ENCODE measurements around the gene ITGB3.
"Not testable (repeated sequence)": the region's sequence is repeated elsewhere in the genome, so short reads cannot be mapped to it uniquely, and the experiment has no call there.

Gene ITGB3

GRCh38 chr17:47217279-47217678 lies 36.3 kb upstream of the ITGB3 start:
- H3K36me3 ChIP-seq (ENCODE audit: insufficient read depth, low read length); H3K9ac ChIP-seq (ENCODE audit: low read depth, low read length); H3K9me3 ChIP-seq (ENCODE audit: control insufficient read depth, insufficient read depth, low read length): not testable (repeated sequence)
- peaks cover 12% of the 10 kb centered on the region for H3K4me1 ChIP-seq (ENCODE audit: insufficient read depth, low read length)

DNA sequence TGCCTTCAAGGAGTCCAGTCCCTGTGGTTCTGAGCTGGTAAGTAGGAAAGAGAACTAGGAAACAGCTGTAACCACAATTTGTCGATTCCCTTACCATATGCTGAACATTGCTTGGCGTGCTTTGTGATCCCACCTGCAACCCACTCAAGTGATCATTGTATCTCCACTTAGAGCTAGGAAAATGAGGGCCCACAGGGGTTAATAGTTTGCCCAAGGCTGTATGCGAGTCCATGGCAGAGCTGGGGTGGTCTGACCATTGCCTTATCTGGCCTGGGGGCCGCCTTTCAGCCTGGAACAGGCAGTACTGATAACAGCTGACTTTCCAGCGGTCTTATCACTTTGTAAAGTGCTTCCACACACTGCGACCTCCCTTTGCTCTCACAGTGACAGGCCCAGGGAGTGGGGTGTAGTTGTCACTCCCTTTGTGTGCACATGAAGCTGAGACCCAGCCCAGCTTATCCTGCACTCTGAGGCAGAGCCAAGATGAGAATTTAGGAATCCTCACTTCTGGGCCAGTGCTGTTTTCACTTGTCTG lies 34.7 kb upstream of the ITGB3 start:
- Histone ChIP-seq H3K4me1 (ENCODE audit: insufficient read depth, low read length) (peaks cover 12% of the 10 kb centered on the region), H3K9me3 (ENCODE audit: control insufficient read depth, insufficient read depth, low read length) (peaks cover 5% of the 10 kb centered on the region; the same call in 1 of the 2 replicates), H3K9ac (ENCODE audit: low read depth, low read length) (no peak overlapping the region), H3K36me3 (ENCODE audit: insufficient read depth, low read length) (no peaks in the 10 kb centered on the region)

DNA sequence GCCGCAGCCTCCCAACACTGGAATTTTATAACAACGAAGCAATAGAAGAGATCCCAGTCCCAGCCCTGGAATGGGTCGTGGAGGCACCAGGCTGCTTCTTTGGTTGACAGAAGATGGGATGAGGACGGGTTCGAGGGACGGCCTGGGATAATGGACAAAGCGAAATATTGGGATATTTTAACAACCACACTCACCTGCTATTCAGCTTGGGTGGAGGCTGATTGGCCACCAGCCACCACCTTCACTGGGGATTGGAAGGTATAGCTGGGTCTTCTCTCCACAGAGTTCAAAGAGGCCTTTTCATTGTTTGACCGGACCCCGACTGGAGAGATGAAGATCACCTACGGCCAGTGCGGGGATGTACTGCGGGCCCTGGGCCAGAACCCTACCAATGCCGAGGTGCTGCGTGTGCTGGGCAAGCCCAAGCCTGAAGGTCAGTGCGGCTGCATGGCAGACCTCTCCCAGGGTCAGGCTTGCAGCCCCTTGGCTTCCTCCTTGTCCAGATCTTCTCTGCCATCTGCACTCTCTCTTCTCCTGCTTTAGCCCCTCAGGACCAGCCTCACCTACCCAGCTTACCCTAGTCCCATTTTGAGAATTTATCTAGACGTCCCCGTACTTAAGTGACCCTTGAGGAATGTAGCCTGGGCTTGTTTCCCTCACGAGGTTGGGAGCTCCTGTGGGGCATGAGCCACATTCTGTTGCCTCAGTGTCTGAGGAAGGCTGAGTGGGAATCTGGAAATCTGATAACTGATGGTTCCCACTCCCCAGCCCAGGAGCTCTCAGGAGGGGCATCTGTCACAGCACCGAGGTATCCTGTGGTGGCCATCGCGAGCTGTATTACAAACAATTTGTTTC lies 33.8 kb upstream of the ITGB3 start:
- Histone ChIP-seq H3K9ac (ENCODE audit: low read depth, low read length) (no peak overlapping the region), H3K36me3 (ENCODE audit: insufficient read depth, low read length) (no peaks in the 10 kb centered on the region), H3K4me1 (ENCODE audit: insufficient read depth, low read length) (peaks cover 12% of the 10 kb centered on the region), H3K9me3 (ENCODE audit: control insufficient read depth, insufficient read depth, low read length) (peaks cover 5% of the 10 kb centered on the region; the same call in 1 of the 2 replicates)

GRCh38 chr17:47220531-47220999 lies 33.1 kb upstream of the ITGB3 start:
- Histone ChIP-seq H3K9ac (ENCODE audit: low read depth, low read length) (no peak overlapping the region), H3K36me3 (ENCODE audit: insufficient read depth, low read length) (no peaks in the 10 kb centered on the region), H3K9me3 (ENCODE audit: control insufficient read depth, insufficient read depth, low read length) (peaks cover 5% of the 10 kb centered on the region; the same call in 1 of the 2 replicates), H3K4me1 (ENCODE audit: insufficient read depth, low read length) (peaks cover 12% of the 10 kb centered on the region)

- H3K36me3 ChIP-seq (ENCODE audit: insufficient read depth, low read length): no peaks in the 10 kb centered on the region
- no peak overlapping the region for H3K9ac ChIP-seq (ENCODE audit: low read depth, low read length)
- H3K9me3 ChIP-seq (ENCODE audit: control insufficient read depth, insufficient read depth, low read length): peaks cover 5% of the 10 kb centered on the region; the same call in 1 of the 2 replicates
- peaks cover 12% of the 10 kb centered on the region for H3K4me1 ChIP-seq (ENCODE audit: insufficient read depth, low read length)
These were observed 32.5 kb upstream of the ITGB3 start for GRCh38 chr17:47221154-47221553.

DNA sequence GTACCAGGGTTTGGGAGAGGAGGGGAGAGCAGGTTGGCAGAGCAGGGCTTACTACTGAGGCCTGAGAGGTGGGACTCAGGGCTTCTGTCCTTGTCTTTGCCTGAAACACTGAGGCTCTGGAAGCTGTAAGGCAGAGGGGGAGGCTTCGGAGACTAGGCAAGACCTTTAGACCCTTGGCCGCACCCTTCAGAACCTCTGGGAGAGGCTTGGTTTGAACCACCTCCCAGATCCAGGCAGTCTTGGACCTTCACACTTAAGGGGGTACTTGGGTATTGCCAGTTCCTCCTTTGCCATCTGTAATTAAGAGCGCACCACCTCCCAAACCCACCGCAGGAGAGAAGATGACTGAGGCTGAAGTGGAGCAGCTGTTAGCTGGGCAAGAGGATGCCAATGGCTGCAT lies 31.6 kb upstream of the ITGB3 start:
- Histone ChIP-seq H3K36me3 (ENCODE audit: insufficient read depth, low read length) (no peaks in the 10 kb centered on the region), H3K9ac (ENCODE audit: low read depth, low read length) (no peak overlapping the region), H3K4me1 (ENCODE audit: insufficient read depth, low read length) (peaks cover 12% of the 10 kb centered on the region), H3K9me3 (ENCODE audit: control insufficient read depth, insufficient read depth, low read length) (peaks cover 5% of the 10 kb centered on the region; the same call in 1 of the 2 replicates)

- Histone ChIP-seq H3K9me3 (ENCODE audit: control insufficient read depth, insufficient read depth, low read length) (peaks cover 5% of the 10 kb centered on the region; the same call in 1 of the 2 replicates), H3K36me3 (ENCODE audit: insufficient read depth, low read length) (no peaks in the 10 kb centered on the region), H3K9ac (ENCODE audit: low read depth, low read length) (no peak overlapping the region), H3K4me1 (ENCODE audit: insufficient read depth, low read length) (peaks cover 12% of the 10 kb centered on the region)
These were observed 30.6 kb upstream of the ITGB3 start for GRCh38 chr17:47223007-47223406.

GRCh38 chr17:47223460-47223859 lies 30.2 kb upstream of the ITGB3 start:
- H3K4me1 ChIP-seq (ENCODE audit: insufficient read depth, low read length): peaks cover 12% of the 10 kb centered on the region

DNA sequence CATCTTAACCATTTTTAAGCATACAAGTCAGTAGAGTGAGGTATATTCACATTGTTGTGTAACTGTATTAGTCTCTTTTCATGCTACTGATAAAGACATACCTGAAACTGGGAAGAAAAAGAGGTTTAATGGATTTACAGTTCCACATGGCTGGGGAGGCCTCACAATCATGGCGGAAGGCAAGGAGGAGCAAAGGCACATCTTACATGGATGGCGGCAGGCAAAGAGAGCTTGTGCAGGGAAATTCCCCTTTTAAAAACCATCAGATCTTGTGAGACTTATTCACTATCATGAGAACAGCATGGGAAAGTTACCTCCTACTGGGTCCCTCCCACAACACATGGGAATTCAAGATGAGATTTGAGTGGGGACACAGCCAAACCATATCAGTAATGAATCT lies 29.6 kb upstream of the ITGB3 start:
- not testable (repeated sequence) for H3K9ac ChIP-seq (ENCODE audit: low read depth, low read length); H3K36me3 ChIP-seq (ENCODE audit: insufficient read depth, low read length); H3K9me3 ChIP-seq (ENCODE audit: control insufficient read depth, insufficient read depth, low read length)
- peaks cover 12% of the 10 kb centered on the region for H3K4me1 ChIP-seq (ENCODE audit: insufficient read depth, low read length)

More at GRCh38 chr17:47223460-47223859, 30.2 kb upstream of the ITGB3 start:
- Histone ChIP-seq H3K36me3 (ENCODE audit: insufficient read depth, low read length) (no peaks in the 10 kb centered on the region), H3K9ac (ENCODE audit: low read depth, low read length) (no peak overlapping the region), H3K9me3 (ENCODE audit: control insufficient read depth, insufficient read depth, low read length) (peaks cover 5% of the 10 kb centered on the region; the same call in 1 of the 2 replicates)

- Histone ChIP-seq H3K36me3 (ENCODE audit: insufficient read depth, low read length) (no peaks in the 10 kb centered on the region), H3K9ac (ENCODE audit: low read depth, low read length) (no peak overlapping the region), H3K9me3 (ENCODE audit: control insufficient read depth, insufficient read depth, low read length) (peaks cover 5% of the 10 kb centered on the region; the same call in 1 of the 2 replicates), H3K4me1 (ENCODE audit: insufficient read depth, low read length) (peaks cover 12% of the 10 kb centered on the region)
These were observed 28.7 kb upstream of the ITGB3 start for GRCh38 chr17:47224966-47225365.

- H3K36me3 ChIP-seq (ENCODE audit: insufficient read depth, low read length): no peaks in the 10 kb centered on the region
- H3K4me1 ChIP-seq (ENCODE audit: insufficient read depth, low read length): peaks cover 7% of the 10 kb centered on the region
- H3K9me3 ChIP-seq (ENCODE audit: control insufficient read depth, insufficient read depth, low read length): peaks cover 5% of the 10 kb centered on the region; the same call in 1 of the 2 replicates
- no peak overlapping the region for H3K9ac ChIP-seq (ENCODE audit: low read depth, low read length)
These were observed 28.2 kb upstream of the ITGB3 start for GRCh38 chr17:47225436-47225858.

DNA sequence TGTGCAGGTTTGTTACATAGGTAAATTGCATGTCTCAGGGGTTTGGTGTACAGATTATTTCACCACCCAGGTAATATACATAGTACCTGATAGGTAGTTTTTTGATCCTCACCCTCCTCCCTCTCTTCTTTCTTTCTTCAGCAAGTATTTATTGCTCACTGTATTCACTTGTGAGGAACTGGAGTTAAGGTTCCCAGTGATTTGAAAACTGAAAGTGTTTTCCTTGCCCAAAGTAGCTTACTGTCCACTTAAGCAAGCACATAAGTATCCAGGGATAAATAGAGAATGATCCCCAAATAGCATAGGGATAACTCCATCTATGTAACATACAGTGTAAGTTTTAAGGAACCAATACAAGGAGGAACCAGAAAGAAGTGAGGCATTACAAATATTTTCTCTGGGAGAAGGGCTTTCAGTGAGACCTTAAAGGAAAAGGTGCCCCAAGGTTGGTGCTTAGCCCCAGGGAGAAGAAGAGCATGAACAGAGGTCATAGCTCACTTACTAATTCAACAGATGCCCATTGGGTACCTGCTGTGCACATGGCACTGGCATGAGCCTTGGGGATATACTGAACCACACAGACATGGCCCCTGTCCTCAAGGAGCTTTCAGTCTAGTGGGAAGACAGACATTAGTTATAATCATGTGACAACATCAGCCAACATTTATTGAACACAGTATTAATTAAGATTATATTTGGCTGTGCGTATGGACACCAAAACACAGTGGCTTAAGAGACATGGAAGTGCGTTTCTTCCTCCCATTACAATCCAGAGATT lies 27.5 kb upstream of the ITGB3 start:
- Histone ChIP-seq H3K36me3 (ENCODE audit: insufficient read depth, low read length) (no peaks in the 10 kb centered on the region), H3K9ac (ENCODE audit: low read depth, low read length) (no peak overlapping the region), H3K4me1 (ENCODE audit: insufficient read depth, low read length) (peaks cover under 1% of the 10 kb centered on the region), H3K9me3 (ENCODE audit: control insufficient read depth, insufficient read depth, low read length) (peaks cover 5% of the 10 kb centered on the region; the same call in 1 of the 2 replicates)

- Histone ChIP-seq H3K4me1 (ENCODE audit: insufficient read depth, low read length) (no peaks in the 10 kb centered on the region; the same call in 1 of the 2 replicates), H3K36me3 (ENCODE audit: insufficient read depth, low read length) (no peaks in the 10 kb centered on the region), H3K9me3 (ENCODE audit: control insufficient read depth, insufficient read depth, low read length) (peaks cover 5% of the 10 kb centered on the region; the same call in 1 of the 2 replicates), H3K9ac (ENCODE audit: low read depth, low read length) (no peak overlapping the region)
These were observed 25.8 kb upstream of the ITGB3 start for GRCh38 chr17:47227862-47228261.

Measured in ES-I3 (cell line).